Esophagus muscularis mucosa (tissue), 4 donors: Measurements from ENCODE around the gene SEC24B. TPM values are rescaled to one million over a fixed set of nuclear protein-coding genes. Genes with fewer than 3 reads are reported as not detected.

ENCODE experiments used
- DNase-seq: peaks from one replicate; pipeline ENCODE4 v3.0.0-alpha.2; 2017; ENCODE audit errors: extremely low spot score
- H3K27ac ChIP-seq, 4 donors: fragments of 200-600 bp; sonication (generic); replicated peaks in 1 of 4; 1 replicate in 3 of 4; 2 replicates in 1 of 4; pipeline ENCODE4 v1.5.1; 2016 to 2019; ENCODE audit warnings: mild to moderate bottlenecking in 1 of 4
- H3K27me3 ChIP-seq, 4 donors: fragments of 200-600 bp; sonication (generic); one replicate each; pipeline versions ENCODE4 v1.5.1 to v1.6.0; 2016 to 2019
- H3K36me3 ChIP-seq, 4 donors: fragments of 200-600 bp; sonication (generic); one replicate each; pipeline ENCODE4 v1.5.1; 2016 to 2019
- H3K4me1 ChIP-seq, 4 donors: fragments of 200-600 bp; sonication (generic); one replicate each; pipeline ENCODE4 v1.5.1; 2016 to 2019
- H3K4me3 ChIP-seq, 4 donors: fragments of 200-600 bp; sonication (generic); 1 replicate in 2 of 4; 2 replicates in 2 of 4; pipeline ENCODE4 v1.5.1; 2016 to 2019; ENCODE audit warnings: mild to moderate bottlenecking in 4 of 4, moderate library complexity in 1 of 4
- H3K9me3 ChIP-seq, 4 donors: fragments of 200-600 bp; sonication (generic); 1 replicate in 3 of 4; 2 replicates in 1 of 4; pipeline ENCODE4 v1.5.1; 2016 to 2019
- CTCF ChIP-seq, 3 experiments: fragments of 200-600 bp in 2 of 3; fragments of 450-650 bp in 1 of 3; sonication (generic) in 2 of 3; IDR thresholded peaks; one replicate each; pipeline ENCODE4 v1.5.1; 2017 to 2019; ENCODE audit warnings: antibody characterized with exemption in 3 of 3, mild to moderate bottlenecking in 2 of 3, moderate library complexity in 1 of 3
- EP300 ChIP-seq: sonication (generic); formaldehyde crosslinking; IDR thresholded peaks from one replicate; pipeline ENCODE4 v1.6.1; 2017; ENCODE audit warnings: antibody characterized with exemption
- POLR2A ChIP-seq: fragments of 450-650 bp; IDR thresholded peaks from one replicate; pipeline ENCODE4 v1.6.1; 2017; ENCODE audit warnings: antibody characterized with exemption, moderate library complexity, mild to moderate bottlenecking, low read depth
- POLR2AphosphoS5 ChIP-seq, 2 donors: sonication (generic); formaldehyde crosslinking; IDR thresholded peaks; one replicate each; pipeline ENCODE4 v1.6.1; 2017; ENCODE audit warnings: antibody characterized with exemption in 2 of 2
- WGBS: methylation state at CpG from one replicate; pipeline ENCODE4 v1.1.5; 2018; 5-methylcytosine and 5-hydroxymethylcytosine counted together
- intact Hi-C: fragments of 100-400 bp; cut with DNase I; formaldehyde crosslinking; loops from one replicate; pipeline ENCODE4 v1.15.1; 2023
- total RNA-seq, 4 donors: library from RNA; depleted of rRNA; stranded (reverse); fragments of >200 nt; gene quantifications; one replicate each; pipeline versions ENCODE4 v1.1.0 to v1.2.1, GENCODE V29; 2016

The SEC24B gene
- total RNA-seq, 4 donors from 2014 or later: 34.5 to 46.5 (median 37.0) TPM

GRCh38 chr4:109424093-109424841 lies 9.3 kb upstream of the SEC24B start:
- Histone ChIP-seq H3K36me3 (no peaks in the 10 kb centered on the region), H3K4me1 (peaks cover 0 to 6% (median 5%) of the 10 kb centered on the region in 4 donors), H3K27ac (no peak overlapping the region), H3K4me3 (no peak overlapping the region), H3K27me3 (no peaks in the 10 kb centered on the region), H3K9me3 (no peaks in the 10 kb centered on the region)
- intact Hi-C loops: loop anchor here (5.0 to 10.0 kb wide), 2 partner anchors 281 to 553 kb away; partner anchors contain the start of gene CASP6
- WGBS: 84% methylated on average over 18 of the region's 19 CpGs
- no peak for DNase-seq
- TF ChIP-seq POLR2A (no peak), EP300 (no peak), CTCF (IDR thresholded peaks at IDR 0.05) (no peak), POLR2AphosphoS5 (IDR thresholded peaks at IDR 0.05) (no peak)

- H3K4me1 ChIP-seq: peaks cover 0 to 6% (median 5%) of the 10 kb centered on the region in 4 donors
- no peak overlapping the region for H3K4me3 ChIP-seq
- TF ChIP-seq EP300 (no peak), POLR2AphosphoS5 (IDR thresholded peaks at IDR 0.05) (no peak), POLR2A (no peak), CTCF (IDR thresholded peaks at IDR 0.05) (no peak)
- H3K36me3 ChIP-seq: no peaks in the 10 kb centered on the region
- no peak for DNase-seq
- intact Hi-C loops: loop anchor here (10.0 kb wide), 1 partner anchor 279 kb away; the partner anchor contains the start of gene CASP6
- 88% methylated on average over 4 of the region's 4 CpGs for WGBS
- H3K27ac ChIP-seq: no peak overlapping the region
- H3K9me3 ChIP-seq: no peaks in the 10 kb centered on the region
- H3K27me3 ChIP-seq: no peaks in the 10 kb centered on the region
Measured at GRCh38 chr4:109425405-109425804, 8.2 kb upstream of the SEC24B start.

GRCh38 chr4:109429545-109429944 lies 4.1 kb upstream of the SEC24B start:
- H3K4me3 ChIP-seq: no peak overlapping the region
- no peak for DNase-seq
- H3K36me3 ChIP-seq: no peaks in the 10 kb centered on the region
- H3K27ac ChIP-seq: no peak overlapping the region
- intact Hi-C loops: loop anchor here (10.0 kb wide), 1 partner anchor 275 kb away; the partner anchor contains the start of gene CASP6
- H3K4me1 ChIP-seq: peaks cover 9 to 14% (median 12%) of the 10 kb centered on the region in 4 donors
- WGBS: 77% methylated on average over 1 of the region's 1 CpG
- TF ChIP-seq POLR2A (no peak), CTCF (IDR thresholded peaks at IDR 0.05) (no peak), EP300 (no peak), POLR2AphosphoS5 (IDR thresholded peaks at IDR 0.05) (no peak)
- H3K9me3 ChIP-seq: no peaks in the 10 kb centered on the region
- no peaks in the 10 kb centered on the region for H3K27me3 ChIP-seq

- no peak for DNase-seq
- no peaks in the 10 kb centered on the region for H3K9me3 ChIP-seq
- H3K4me3 ChIP-seq: no peak overlapping the region
- intact Hi-C loops: loop anchor here (5.0 kb wide), 3 partner anchors 130 to 390 kb away; partner anchors contain the start of gene MCUB
- WGBS: 93% methylated on average over 1 of the region's 1 CpG
- H3K4me1 ChIP-seq: peaks cover 32 to 41% (median 38%) of the 10 kb centered on the region in 4 donors
- TF ChIP-seq EP300 (no peak), POLR2AphosphoS5 (IDR thresholded peaks at IDR 0.05) (no peak), CTCF (IDR thresholded peaks at IDR 0.05) (no peak), POLR2A (no peak)
- H3K36me3 ChIP-seq: no peaks in the 10 kb centered on the region
- peak overlapping the region; percentile 93 to 95 (median 94) for H3K27ac ChIP-seq
- no peaks in the 10 kb centered on the region for H3K27me3 ChIP-seq
Measured at GRCh38 chr4:109432203-109432602, 1.4 kb upstream of the SEC24B start.
